Measurements from ENCODE around the gene CCDC8. TPM values are rescaled to one million over a fixed set of nuclear protein-coding genes. Genes with fewer than 3 reads are reported as not detected.

Gene CCDC8
- polyA plus RNA-seq, 1 of the 3 experiments (the other 2 are of a cell fraction) = 0.03 TPM

DNA sequence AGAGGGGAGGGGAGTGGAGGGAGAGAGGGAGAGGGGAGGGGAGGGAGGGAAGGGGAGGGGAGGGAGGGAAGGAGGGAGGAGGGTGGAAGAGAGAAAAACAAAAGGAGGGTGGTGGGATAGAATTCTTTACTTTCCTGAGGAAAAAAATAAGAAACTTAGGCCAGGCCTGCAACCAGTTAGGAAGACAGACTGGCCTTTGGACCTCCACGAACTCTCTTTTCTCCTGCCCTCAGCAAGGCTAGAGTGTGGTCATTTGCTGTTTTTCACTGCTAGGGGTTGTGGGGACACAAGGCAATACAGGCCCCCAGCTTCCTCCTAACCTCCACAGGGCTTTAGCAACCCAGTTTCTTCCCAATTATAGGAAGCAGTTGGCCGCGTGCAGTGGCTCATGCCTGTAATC, 4.2 kb downstream of the CCDC8 start (continued):
- TF ChIP-seq MXI1 (IDR thresholded peaks at IDR 0.05; ENCODE audit: low read depth, low read length) (no peak), EP300 (IDR thresholded peaks at IDR 0.05; ENCODE audit: borderline replicate concordance in 1 of 2, low read depth in 1 of 2, low read length in 1 of 2) (no peak), YY1 (IDR thresholded peaks at IDR 0.05; ENCODE audit: low read depth) (no peak), ELF1 (IDR thresholded peaks at IDR 0.05) (no peak), EZH2phosphoT487 (IDR thresholded peaks at IDR 0.05; ENCODE audit: borderline replicate concordance, low read depth) (no peak), MEF2A (IDR thresholded peaks at IDR 0.05; ENCODE audit: borderline replicate concordance, low read depth) (no peak), SIN3A (IDR thresholded peaks at IDR 0.05; ENCODE audit: borderline replicate concordance, low read depth, low read length) (no peak)
- TF ChIP-seq, protein P1, sequence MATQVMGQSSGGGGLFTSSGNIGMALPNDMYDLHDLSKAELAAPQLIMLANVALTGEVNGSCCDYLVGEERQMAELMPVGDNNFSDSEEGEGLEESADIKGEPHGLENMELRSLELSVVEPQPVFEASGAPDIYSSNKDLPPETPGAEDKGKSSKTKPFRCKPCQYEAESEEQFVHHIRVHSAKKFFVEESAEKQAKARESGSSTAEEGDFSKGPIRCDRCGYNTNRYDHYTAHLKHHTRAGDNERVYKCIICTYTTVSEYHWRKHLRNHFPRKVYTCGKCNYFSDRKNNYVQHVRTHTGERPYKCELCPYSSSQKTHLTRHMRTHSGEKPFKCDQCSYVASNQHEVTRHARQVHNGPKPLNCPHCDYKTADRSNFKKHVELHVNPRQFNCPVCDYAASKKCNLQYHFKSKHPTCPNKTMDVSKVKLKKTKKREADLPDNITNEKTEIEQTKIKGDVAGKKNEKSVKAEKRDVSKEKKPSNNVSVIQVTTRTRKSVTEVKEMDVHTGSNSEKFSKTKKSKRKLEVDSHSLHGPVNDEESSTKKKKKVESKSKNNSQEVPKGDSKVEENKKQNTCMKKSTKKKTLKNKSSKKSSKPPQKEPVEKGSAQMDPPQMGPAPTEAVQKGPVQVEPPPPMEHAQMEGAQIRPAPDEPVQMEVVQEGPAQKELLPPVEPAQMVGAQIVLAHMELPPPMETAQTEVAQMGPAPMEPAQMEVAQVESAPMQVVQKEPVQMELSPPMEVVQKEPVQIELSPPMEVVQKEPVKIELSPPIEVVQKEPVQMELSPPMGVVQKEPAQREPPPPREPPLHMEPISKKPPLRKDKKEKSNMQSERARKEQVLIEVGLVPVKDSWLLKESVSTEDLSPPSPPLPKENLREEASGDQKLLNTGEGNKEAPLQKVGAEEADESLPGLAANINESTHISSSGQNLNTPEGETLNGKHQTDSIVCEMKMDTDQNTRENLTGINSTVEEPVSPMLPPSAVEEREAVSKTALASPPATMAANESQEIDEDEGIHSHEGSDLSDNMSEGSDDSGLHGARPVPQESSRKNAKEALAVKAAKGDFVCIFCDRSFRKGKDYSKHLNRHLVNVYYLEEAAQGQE (IDR thresholded peaks at IDR 0.05; ENCODE audit: low read depth, low read length) = no peak
- TF ChIP-seq, protein P2, sequence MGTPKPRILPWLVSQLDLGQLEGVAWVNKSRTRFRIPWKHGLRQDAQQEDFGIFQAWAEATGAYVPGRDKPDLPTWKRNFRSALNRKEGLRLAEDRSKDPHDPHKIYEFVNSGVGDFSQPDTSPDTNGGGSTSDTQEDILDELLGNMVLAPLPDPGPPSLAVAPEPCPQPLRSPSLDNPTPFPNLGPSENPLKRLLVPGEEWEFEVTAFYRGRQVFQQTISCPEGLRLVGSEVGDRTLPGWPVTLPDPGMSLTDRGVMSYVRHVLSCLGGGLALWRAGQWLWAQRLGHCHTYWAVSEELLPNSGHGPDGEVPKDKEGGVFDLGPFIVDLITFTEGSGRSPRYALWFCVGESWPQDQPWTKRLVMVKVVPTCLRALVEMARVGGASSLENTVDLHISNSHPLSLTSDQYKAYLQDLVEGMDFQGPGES (IDR thresholded peaks at IDR 0.05; ENCODE audit: low read depth, low read length) = no peak

DNA sequence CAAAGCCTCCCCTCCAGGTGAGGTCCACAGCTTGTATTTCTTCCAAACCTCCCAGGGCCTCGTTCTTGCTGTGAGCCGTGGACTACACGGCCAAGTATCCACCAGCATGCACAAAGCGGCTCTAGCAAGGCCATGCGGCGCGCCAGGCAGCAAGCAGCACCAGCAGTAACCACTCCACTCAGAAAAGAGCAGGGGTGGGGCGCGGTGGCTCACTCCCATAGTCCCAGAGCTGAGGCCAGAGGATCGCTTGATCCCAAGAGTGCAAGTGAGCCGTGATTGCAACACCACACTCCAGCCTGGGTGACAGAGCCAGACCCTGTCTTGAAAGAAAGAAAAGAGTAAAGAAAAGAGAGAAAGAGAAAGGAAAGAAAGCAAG, 4.7 kb downstream of the CCDC8 start:
- Histone ChIP-seq H2AFZ (ENCODE audit: low read depth) (no peak overlapping the region), H3K4me3 (ENCODE audit: low read depth in 2 of 2, low read length in 1 of 2) (no peak overlapping the region), H4K20me1 (ENCODE audit: insufficient read depth) (no peaks in the 10 kb centered on the region), H3K4me1 (ENCODE audit: control insufficient read depth in 1 of 2, insufficient read depth in 2 of 2, low read depth in 1 of 2, low read length in 1 of 2) (no peaks in the 10 kb centered on the region), H3K9me2 (no peaks in the 10 kb centered on the region), H3F3A (replicated peaks; ENCODE audit: insufficient read depth) (no peaks in the 10 kb centered on the region), H3K4me2 (no peak overlapping the region), H3K9ac (no peak overlapping the region), H3K9me3 (no peaks in the 10 kb centered on the region), H3K27me3 (ENCODE audit: insufficient read depth) (no peaks in the 10 kb centered on the region), H3K36me3 (replicated peaks in 1 of 2; ENCODE audit: control insufficient read depth in 1 of 2, insufficient read depth in 2 of 2, low read length in 1 of 2) (no peaks in the 10 kb centered on the region), H3K27ac (ENCODE audit: low read depth in 2 of 2, low read length in 1 of 2) (no peak overlapping the region), H3K79me2 (ENCODE audit: insufficient read depth) (no peaks in the 10 kb centered on the region)
- TF ChIP-seq TEAD4 (IDR thresholded peaks at IDR 0.05; ENCODE audit: borderline replicate concordance, insufficient read depth) (no peak), CHD2 (IDR thresholded peaks at IDR 0.05; ENCODE audit: low read length, partially characterized antibody) (no peak), NFIC (IDR thresholded peaks at IDR 0.05; ENCODE audit: borderline replicate concordance) (no peak), RXRA (IDR thresholded peaks at IDR 0.05; ENCODE audit: borderline replicate concordance, low read depth) (no peak), POLR2AphosphoS5 (IDR thresholded peaks at IDR 0.05; ENCODE audit: low read depth, low read length) (no peak), TAF1 (IDR thresholded peaks at IDR 0.05; ENCODE audit: borderline replicate concordance, low read depth, low read length) (no peak), EZH2phosphoT487 (IDR thresholded peaks at IDR 0.05; ENCODE audit: borderline replicate concordance, low read depth) (no peak), RFX5 (IDR thresholded peaks at IDR 0.05; ENCODE audit: low read length) (no peak), TCF12 (IDR thresholded peaks at IDR 0.05) (no peak), EP300 (IDR thresholded peaks at IDR 0.05; ENCODE audit: borderline replicate concordance in 1 of 2, low read depth in 1 of 2, low read length in 1 of 2) (no peak)
- TF ChIP-seq, protein P3, sequence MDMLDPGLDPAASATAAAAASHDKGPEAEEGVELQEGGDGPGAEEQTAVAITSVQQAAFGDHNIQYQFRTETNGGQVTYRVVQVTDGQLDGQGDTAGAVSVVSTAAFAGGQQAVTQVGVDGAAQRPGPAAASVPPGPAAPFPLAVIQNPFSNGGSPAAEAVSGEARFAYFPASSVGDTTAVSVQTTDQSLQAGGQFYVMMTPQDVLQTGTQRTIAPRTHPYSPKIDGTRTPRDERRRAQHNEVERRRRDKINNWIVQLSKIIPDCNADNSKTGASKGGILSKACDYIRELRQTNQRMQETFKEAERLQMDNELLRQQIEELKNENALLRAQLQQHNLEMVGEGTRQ (IDR thresholded peaks at IDR 0.05; ENCODE audit: borderline replicate concordance, low read depth, low read length) = no peak
- TF ChIP-seq, protein P4, sequence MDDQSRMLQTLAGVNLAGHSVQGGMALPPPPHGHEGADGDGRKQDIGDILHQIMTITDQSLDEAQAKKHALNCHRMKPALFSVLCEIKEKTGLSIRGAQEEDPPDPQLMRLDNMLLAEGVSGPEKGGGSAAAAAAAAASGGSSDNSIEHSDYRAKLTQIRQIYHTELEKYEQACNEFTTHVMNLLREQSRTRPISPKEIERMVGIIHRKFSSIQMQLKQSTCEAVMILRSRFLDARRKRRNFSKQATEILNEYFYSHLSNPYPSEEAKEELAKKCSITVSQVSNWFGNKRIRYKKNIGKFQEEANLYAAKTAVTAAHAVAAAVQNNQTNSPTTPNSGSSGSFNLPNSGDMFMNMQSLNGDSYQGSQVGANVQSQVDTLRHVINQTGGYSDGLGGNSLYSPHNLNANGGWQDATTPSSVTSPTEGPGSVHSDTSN (IDR thresholded peaks at IDR 0.05) = no peak
- DNase-seq = no peak
- 83% methylated on average over 11 of the region's 11 CpGs for WGBS (ENCODE audit: low lambda C conversion rate)
- ChIA-PET CTCF (interaction anchor here (0.6 to 5.9 kb wide), 5 partner anchors 8 to 79 kb away, joined by 3 to 44 read pairs (median 4); no protein-coding TSS in a partner anchor), POLR2A (no interaction called here)

Measured in SK-N-SH (cell line).